HFF-Myc (cell line): ENCODE measurements around the gene HES3.

Experiments used
- DNase-seq: peaks from one replicate; pipeline ENCODE4 v3.0.0-alpha.2; 2011; ENCODE audit warnings: low read depth; ENCODE audit errors: extremely low read depth
- H3K4me3 ChIP-seq: replicated peaks from 2 replicates; pipeline ENCODE4 v1.5.1; 2011; ENCODE audit warnings: low read depth, mild to moderate bottlenecking, control low read depth, low read length
- TF ChIP-seq, protein P1 (sequence below): IDR thresholded peaks from 2 replicates; pipeline ENCODE4 v1.5.1; 2012; ENCODE audit warnings: mild to moderate bottlenecking, low read depth, low read length, control low read depth; ENCODE audit errors: missing control alignments

The HES3 gene

GRCh38 chr1:6251681-6252373 is 7.8 kb downstream of the HES3 start:
- DNase-seq, result no peak
- TF ChIP-seq, protein P1, sequence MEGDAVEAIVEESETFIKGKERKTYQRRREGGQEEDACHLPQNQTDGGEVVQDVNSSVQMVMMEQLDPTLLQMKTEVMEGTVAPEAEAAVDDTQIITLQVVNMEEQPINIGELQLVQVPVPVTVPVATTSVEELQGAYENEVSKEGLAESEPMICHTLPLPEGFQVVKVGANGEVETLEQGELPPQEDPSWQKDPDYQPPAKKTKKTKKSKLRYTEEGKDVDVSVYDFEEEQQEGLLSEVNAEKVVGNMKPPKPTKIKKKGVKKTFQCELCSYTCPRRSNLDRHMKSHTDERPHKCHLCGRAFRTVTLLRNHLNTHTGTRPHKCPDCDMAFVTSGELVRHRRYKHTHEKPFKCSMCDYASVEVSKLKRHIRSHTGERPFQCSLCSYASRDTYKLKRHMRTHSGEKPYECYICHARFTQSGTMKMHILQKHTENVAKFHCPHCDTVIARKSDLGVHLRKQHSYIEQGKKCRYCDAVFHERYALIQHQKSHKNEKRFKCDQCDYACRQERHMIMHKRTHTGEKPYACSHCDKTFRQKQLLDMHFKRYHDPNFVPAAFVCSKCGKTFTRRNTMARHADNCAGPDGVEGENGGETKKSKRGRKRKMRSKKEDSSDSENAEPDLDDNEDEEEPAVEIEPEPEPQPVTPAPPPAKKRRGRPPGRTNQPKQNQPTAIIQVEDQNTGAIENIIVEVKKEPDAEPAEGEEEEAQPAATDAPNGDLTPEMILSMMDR, result no peak
- no peak overlapping the region for H3K4me3 ChIP-seq

- H3K4me3 ChIP-seq, result no peak overlapping the region
- TF ChIP-seq, protein P1, result no peak
- DNase-seq, result no peak
These were observed 8.4 kb downstream of the HES3 start for GRCh38 chr1:6252374-6252710.

- no peak for DNase-seq
- TF ChIP-seq, protein P1, result no peak
- no peak overlapping the region for H3K4me3 ChIP-seq
These were observed 9.4 kb downstream of the HES3 start for GRCh38 chr1:6253380-6253779.

- no peak overlapping the region for H3K4me3 ChIP-seq
- TF ChIP-seq, protein P1, result no peak
- DNase-seq, result no peak
These were observed 10.7 kb downstream of the HES3 start for GRCh38 chr1:6254691-6255090.

- TF ChIP-seq, protein P1, result no peak
- H3K4me3 ChIP-seq, result no peak overlapping the region
- no peak for DNase-seq
These were observed 12.7 kb downstream of the HES3 start for GRCh38 chr1:6256645-6257044.

GRCh38 chr1:6257541-6258069 is 13.6 kb downstream of the HES3 start:
- no peak for DNase-seq

More at GRCh38 chr1:6257541-6258069, 13.6 kb downstream of the HES3 start:
- TF ChIP-seq, protein P1, result no peak
- H3K4me3 ChIP-seq, result no peak overlapping the region
